ENCODE measurements around the gene FJX1.

The FJX1 gene

GRCh38 chr11:35617687-35618496 is at the start of gene FJX1 (continued):
- TF ChIP-seq ZBTB20 (tag by site-specific recombination; IDR thresholded peaks at IDR 0.05) (peak; percentile 74; the same call in 1 of the 2 replicates), ZFHX2 (tag by site-specific recombination; conservative IDR thresholded peaks at IDR 0.05) (peak; percentile 69), ZNF600 (tag by site-specific recombination; IDR thresholded peaks at IDR 0.05) (peak; percentile 73), KLF10 (tag by site-specific recombination; IDR thresholded peaks at IDR 0.05) (0 out of 2 replicates have a peak, but pooled peaks have one; percentile 33), MYNN (tag by site-specific recombination; IDR thresholded peaks at IDR 0.05; ENCODE audit: borderline replicate concordance) (no peak), GLIS2 (tag by site-specific recombination; IDR thresholded peaks at IDR 0.05) (peak; percentile 78), ZNF549 (tag by site-specific recombination; IDR thresholded peaks at IDR 0.05) (no peak), ZNF692 (tag by site-specific recombination; IDR thresholded peaks at IDR 0.05) (peak; percentile 100), KLF16 (tag by site-specific recombination; IDR thresholded peaks at IDR 0.05) (no peak), ZNF629 (tag by site-specific recombination; IDR thresholded peaks at IDR 0.05) (peak; percentile 33), HOXD13 (CRISPR knock-in tag; IDR thresholded peaks at IDR 0.05; ENCODE audit: borderline replicate concordance) (no peak), ZFP69B (tag by site-specific recombination; IDR thresholded peaks at IDR 0.05) (peak; percentile 99), PATZ1 (tag by site-specific recombination; IDR thresholded peaks at IDR 0.05) (peak; percentile 74), ZXDB (tag by site-specific recombination; IDR thresholded peaks at IDR 0.05) (peak; percentile 59; the same call in 1 of the 2 replicates), IKZF3 (tag by site-specific recombination; IDR thresholded peaks at IDR 0.05) (peak; percentile 54; the same call in 1 of the 2 replicates), ZNF777 (tag by site-specific recombination; IDR thresholded peaks at IDR 0.05; ENCODE audit: borderline replicate concordance) (no peak), ZSCAN23 (tag by site-specific recombination; IDR thresholded peaks at IDR 0.05) (no peak), WT1 (tag by site-specific recombination; IDR thresholded peaks at IDR 0.05) (peak; percentile 62), ZNF624 (tag by site-specific recombination; IDR thresholded peaks at IDR 0.05) (no peak), SP2 (tag by site-specific recombination; IDR thresholded peaks at IDR 0.05) (peak; percentile 61), ZNF501 (tag by site-specific recombination; IDR thresholded peaks at IDR 0.05) (peak; percentile 54; the same call in 1 of the 2 replicates), ZBTB11 (tag by site-specific recombination; conservative IDR thresholded peaks at IDR 0.05; ENCODE audit: low read depth) (peak; percentile 36; the same call in 1 of the 2 replicates), SP3 (tag by site-specific recombination; IDR thresholded peaks at IDR 0.05) (peak; percentile 50), ZNF785 (tag by site-specific recombination; IDR thresholded peaks at IDR 0.05) (no peak), MEIS1 (CRISPR knock-in tag; IDR thresholded peaks at IDR 0.05; ENCODE audit: borderline replicate concordance) (no peak), ZFP3 (tag by site-specific recombination; IDR thresholded peaks at IDR 0.05; ENCODE audit: low read depth) (no peak), ZNF184 (tag by site-specific recombination; IDR thresholded peaks at IDR 0.05) (no peak), ZNF2 (tag by site-specific recombination; IDR thresholded peaks at IDR 0.05) (peak; percentile 33; the same call in 1 of the 2 replicates), ZBTB49 (tag by site-specific recombination; IDR thresholded peaks at IDR 0.05; ENCODE audit: low read depth) (no peak), ZNF121 (tag by site-specific recombination; IDR thresholded peaks at IDR 0.05) (no peak), GLIS1 (tag by site-specific recombination; IDR thresholded peaks at IDR 0.05) (peak; percentile 53), ZNF140 (tag by site-specific recombination; IDR thresholded peaks at IDR 0.05) (no peak), ZNF341 (tag by site-specific recombination; IDR thresholded peaks at IDR 0.05; ENCODE audit: low read depth) (no peak)

All from HEK293 (cell line).